AG09309 (cell line): ENCODE results near the gene RSPRY1.
"Not testable (repeated sequence)": the region's sequence is repeated elsewhere in the genome, so short reads cannot be mapped to it uniquely, and the experiment has no call there.

Experiments
- DNase-seq: peaks from one replicate; pipeline ENCODE4 v3.0.0-alpha.2; 2010; ENCODE audit warnings: low read depth
- H3K4me3 ChIP-seq: 2 replicates; pipeline ENCODE4 v1.5.1; 2011; ENCODE audit warnings: mild to moderate bottlenecking, low read depth, low read length, moderate library complexity; ENCODE audit not compliant: control insufficient read depth
- CTCF ChIP-seq: IDR thresholded peaks from 2 replicates; pipeline ENCODE4 v1.5.1; 2011; ENCODE audit warnings: mild to moderate bottlenecking, low read depth, low read length, inconsistent platforms; ENCODE audit not compliant: insufficient read depth, control insufficient read depth; ENCODE audit errors: missing control alignments

The RSPRY1 gene

GRCh38 chr16:57271867-57272495 is 85.9 kb downstream of the RSPRY1 start:
- DNase-seq = no peak
- no peak for TF ChIP-seq CTCF
- H3K4me3 ChIP-seq = no peak overlapping the region

GRCh38 chr16:57273359-57273758 is 87.2 kb downstream of the RSPRY1 start:
- no peak for DNase-seq
- TF ChIP-seq CTCF = no peak

GRCh38 chr16:57273826-57274225 is 87.7 kb downstream of the RSPRY1 start:
- TF ChIP-seq CTCF = no peak
- DNase-seq = no peak
- no peak overlapping the region for H3K4me3 ChIP-seq

More at GRCh38 chr16:57273359-57273758, 87.2 kb downstream of the RSPRY1 start:
- H3K4me3 ChIP-seq = no peak overlapping the region

GRCh38 chr16:57275946-57276345 is 89.8 kb downstream of the RSPRY1 start:
- DNase-seq, H3K4me3 ChIP-seq: not testable (repeated sequence)

GRCh38 chr16:57276596-57276995 is 90.5 kb downstream of the RSPRY1 start:
- H3K4me3 ChIP-seq = no peak overlapping the region

GRCh38 chr16:57277586-57277985 is 91.5 kb downstream of the RSPRY1 start:
- DNase-seq = no peak
- no peak overlapping the region for H3K4me3 ChIP-seq

More at GRCh38 chr16:57276596-57276995, 90.5 kb downstream of the RSPRY1 start:
- DNase-seq = no peak
- no peak for TF ChIP-seq CTCF

GRCh38 chr16:57278494-57278893 is 92.4 kb downstream of the RSPRY1 start:
- TF ChIP-seq CTCF = no peak
- DNase-seq = no peak
- no peak overlapping the region for H3K4me3 ChIP-seq

More at GRCh38 chr16:57277586-57277985, 91.5 kb downstream of the RSPRY1 start:
- no peak for TF ChIP-seq CTCF
